Calu3 (cell line): ENCODE measurements around the gene ADCYAP1. TPM values are rescaled to one million over a fixed set of nuclear protein-coding genes. Genes with fewer than 3 reads are reported as not detected.

Experiments
- BruUV-seq: library from RNA; stranded (reverse); fragments of 400-500 nt; replicated peaks from 2 replicates; lab custom pipeline; 2021; lab: Mats Ljungman, UMichigan
- CTCF ChIA-PET: fragments of 300-600 bp; sonication (Branson Sonifier 250); formaldehyde crosslinking; loops from one replicate; lab custom pipeline; 2022; ENCODE audit warnings: antibody characterized with exemption; lab: Charles Lee
- DNase-seq: peaks from one replicate; pipeline ENCODE4 v3.0.0; 2022
- H3K27ac Mint-ChIP-seq: one replicate; pipeline ENCODE4 v1.8.0; 2022; ENCODE audit warnings: mixed read lengths; ENCODE audit not compliant: unreplicated experiment
- H3K27me3 Mint-ChIP-seq: one replicate; pipeline ENCODE4 v1.8.0; 2022; ENCODE audit warnings: mixed read lengths; ENCODE audit not compliant: unreplicated experiment
- H3K36me3 Mint-ChIP-seq: one replicate; pipeline ENCODE4 v1.8.0; 2022; ENCODE audit warnings: mild to moderate bottlenecking, moderate library complexity, mixed read lengths; ENCODE audit not compliant: insufficient read depth, unreplicated experiment
- H3K4me1 Mint-ChIP-seq: one replicate; pipeline ENCODE4 v1.8.0; 2022; ENCODE audit warnings: mild to moderate bottlenecking, low read depth, mixed read lengths; ENCODE audit not compliant: unreplicated experiment
- H3K4me3 Mint-ChIP-seq: one replicate; pipeline ENCODE4 v1.8.0; 2022; ENCODE audit warnings: mild to moderate bottlenecking, low read depth, moderate library complexity, mixed read lengths; ENCODE audit not compliant: unreplicated experiment
- H3K9me3 Mint-ChIP-seq: one replicate; pipeline ENCODE4 v1.8.0; 2022; ENCODE audit warnings: low read depth, mixed read lengths; ENCODE audit not compliant: unreplicated experiment
- intact Hi-C: fragments of 100-400 bp; cut with micrococcal nuclease; formaldehyde crosslinking; loops from one replicate; pipeline ENCODE4 v1.10.0; 2022; ENCODE audit not compliant: unreplicated experiment
- total RNA-seq: library from RNA; stranded (reverse); gene quantifications from 2 replicates; pipeline ENCODE4 v1.2.3, GENCODE V29; 2022
- TF ChIP-seq, protein P1 (sequence below): fragments of 200-600 bp; IDR thresholded peaks from one replicate; pipeline ENCODE4 v1.8.0; 2022; ENCODE audit warnings: antibody characterized with exemption; ENCODE audit not compliant: unreplicated experiment

ADCYAP1 gene
- total RNA-seq, 1 experiment from 2014 or later: not detected

- no peak for DNase-seq
- no peak overlapping the region for H3K27ac Mint-ChIP-seq
- intact Hi-C loops: no loop called here
- peaks cover 29% of the 10 kb centered on the region for H3K27me3 Mint-ChIP-seq
- no peaks in the 10 kb centered on the region for H3K4me1 Mint-ChIP-seq
- CTCF ChIA-PET: no interaction called here
- TF ChIP-seq, protein P1, sequence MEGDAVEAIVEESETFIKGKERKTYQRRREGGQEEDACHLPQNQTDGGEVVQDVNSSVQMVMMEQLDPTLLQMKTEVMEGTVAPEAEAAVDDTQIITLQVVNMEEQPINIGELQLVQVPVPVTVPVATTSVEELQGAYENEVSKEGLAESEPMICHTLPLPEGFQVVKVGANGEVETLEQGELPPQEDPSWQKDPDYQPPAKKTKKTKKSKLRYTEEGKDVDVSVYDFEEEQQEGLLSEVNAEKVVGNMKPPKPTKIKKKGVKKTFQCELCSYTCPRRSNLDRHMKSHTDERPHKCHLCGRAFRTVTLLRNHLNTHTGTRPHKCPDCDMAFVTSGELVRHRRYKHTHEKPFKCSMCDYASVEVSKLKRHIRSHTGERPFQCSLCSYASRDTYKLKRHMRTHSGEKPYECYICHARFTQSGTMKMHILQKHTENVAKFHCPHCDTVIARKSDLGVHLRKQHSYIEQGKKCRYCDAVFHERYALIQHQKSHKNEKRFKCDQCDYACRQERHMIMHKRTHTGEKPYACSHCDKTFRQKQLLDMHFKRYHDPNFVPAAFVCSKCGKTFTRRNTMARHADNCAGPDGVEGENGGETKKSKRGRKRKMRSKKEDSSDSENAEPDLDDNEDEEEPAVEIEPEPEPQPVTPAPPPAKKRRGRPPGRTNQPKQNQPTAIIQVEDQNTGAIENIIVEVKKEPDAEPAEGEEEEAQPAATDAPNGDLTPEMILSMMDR: no peak
- H3K4me3 Mint-ChIP-seq: no peak overlapping the region
- no peaks in the 10 kb centered on the region for H3K9me3 Mint-ChIP-seq
- no TSS peak for BruUV-seq
- H3K36me3 Mint-ChIP-seq: no peaks in the 10 kb centered on the region
Measured at GRCh38 chr18:923144-923866, 18.6 kb downstream of the ADCYAP1 start.

- Mint-ChIP-seq H3K27me3 (peaks cover 39% of the 10 kb centered on the region), H3K4me3 (no peak overlapping the region), H3K36me3 (no peaks in the 10 kb centered on the region), H3K4me1 (no peaks in the 10 kb centered on the region), H3K27ac (no peak overlapping the region), H3K9me3 (no peaks in the 10 kb centered on the region)
- CTCF ChIA-PET: no interaction called here
- TF ChIP-seq, protein P1: no peak
- intact Hi-C loops: no loop called here
- BruUV-seq: no TSS peak
- DNase-seq: no peak
Measured at GRCh38 chr18:924987-925386, 20.3 kb downstream of the ADCYAP1 start.

GRCh38 chr18:926946-927345, 22.3 kb downstream of the ADCYAP1 start:
- intact Hi-C loops: no loop called here
- no peaks in the 10 kb centered on the region for H3K4me1 Mint-ChIP-seq
- BruUV-seq: no TSS peak
- no peaks in the 10 kb centered on the region for H3K9me3 Mint-ChIP-seq
- CTCF ChIA-PET: interaction anchor here (0.7 kb wide), 1 partner anchor 505 kb away, joined by 3 read pairs; no protein-coding TSS in a partner anchor
- no peaks in the 10 kb centered on the region for H3K36me3 Mint-ChIP-seq
- no peak for DNase-seq
- peaks cover 48% of the 10 kb centered on the region for H3K27me3 Mint-ChIP-seq
- TF ChIP-seq, protein P1: no peak
- no peak overlapping the region for H3K4me3 Mint-ChIP-seq
- no peak overlapping the region for H3K27ac Mint-ChIP-seq

- no peaks in the 10 kb centered on the region for H3K36me3 Mint-ChIP-seq
- intact Hi-C loops: no loop called here
- no peaks in the 10 kb centered on the region for H3K4me1 Mint-ChIP-seq
- no peak overlapping the region for H3K4me3 Mint-ChIP-seq
- H3K27me3 Mint-ChIP-seq: peaks cover 66% of the 10 kb centered on the region
- CTCF ChIA-PET: no interaction called here
- no peak overlapping the region for H3K27ac Mint-ChIP-seq
- TF ChIP-seq, protein P1: no peak
- BruUV-seq: no TSS peak
- H3K9me3 Mint-ChIP-seq: no peaks in the 10 kb centered on the region
- no peak for DNase-seq
Measured at GRCh38 chr18:933082-933481, 28.4 kb downstream of the ADCYAP1 start.
